IPS-11a (cell line): ENCODE measurements around the gene GLI3.

Source experiments
- H3K4me3 ChIP-seq: one replicate; pipeline ENCODE4 v1.5.1; 2013; ENCODE audit warnings: low read depth, low read length, control low read depth

The GLI3 gene

GRCh38 chr7:42180806-42181205 is 56.2 kb downstream of the GLI3 start:
- no peak overlapping the region for H3K4me3 ChIP-seq

- H3K4me3 ChIP-seq: no peak overlapping the region
Measured at GRCh38 chr7:42176724-42177101, 60.3 kb downstream of the GLI3 start.

GRCh38 chr7:42175834-42176723 is 60.9 kb downstream of the GLI3 start:
- no peak overlapping the region for H3K4me3 ChIP-seq

- H3K4me3 ChIP-seq: no peak overlapping the region
Measured at GRCh38 chr7:42174391-42174912, 62.6 kb downstream of the GLI3 start.

GRCh38 chr7:42170724-42171123 is 66.3 kb downstream of the GLI3 start:
- H3K4me3 ChIP-seq: no peak overlapping the region

- H3K4me3 ChIP-seq: no peak overlapping the region
Measured at GRCh38 chr7:42168512-42168911, 68.5 kb downstream of the GLI3 start.

- H3K4me3 ChIP-seq: no peak overlapping the region
Measured at GRCh38 chr7:42167631-42168236, 69.3 kb downstream of the GLI3 start.

GRCh38 chr7:42167206-42167605 is 69.8 kb downstream of the GLI3 start:
- H3K4me3 ChIP-seq: no peak overlapping the region

GRCh38 chr7:42164881-42165428 is 72.1 kb downstream of the GLI3 start:
- H3K4me3 ChIP-seq: no peak overlapping the region

GRCh38 chr7:42162560-42163325 is 74.3 kb downstream of the GLI3 start:
- no peak overlapping the region for H3K4me3 ChIP-seq

GRCh38 chr7:42161719-42162118 is 75.3 kb downstream of the GLI3 start:
- H3K4me3 ChIP-seq: no peak overlapping the region

GRCh38 chr7:42161110-42161509 is 75.9 kb downstream of the GLI3 start:
- no peak overlapping the region for H3K4me3 ChIP-seq

- no peak overlapping the region for H3K4me3 ChIP-seq
Measured at GRCh38 chr7:42159130-42159529, 77.9 kb downstream of the GLI3 start.

GRCh38 chr7:42156967-42157721 is 79.9 kb downstream of the GLI3 start:
- no peak overlapping the region for H3K4me3 ChIP-seq

- no peak overlapping the region for H3K4me3 ChIP-seq
Measured at GRCh38 chr7:42156291-42156865, 80.6 kb downstream of the GLI3 start.

- H3K4me3 ChIP-seq: no peak overlapping the region
Measured at GRCh38 chr7:42155584-42156290, 81.3 kb downstream of the GLI3 start.

GRCh38 chr7:42154173-42154572 is 82.8 kb downstream of the GLI3 start:
- no peak overlapping the region for H3K4me3 ChIP-seq

GRCh38 chr7:42152329-42153205 is 84.4 kb downstream of the GLI3 start:
- H3K4me3 ChIP-seq: no peak overlapping the region

- no peak overlapping the region for H3K4me3 ChIP-seq
Measured at GRCh38 chr7:42151309-42151708, 85.7 kb downstream of the GLI3 start.
